CD8-positive, alpha-beta memory T cell (primary cell): ENCODE measurements around the gene RNF213. TPM values are rescaled to one million over a fixed set of nuclear protein-coding genes. Genes with fewer than 3 reads are reported as not detected.

Experiments
- CTCF ChIA-PET: fragments of 350-600 bp; sonication (Branson Sonifier 250); formaldehyde crosslinking; loops from one replicate; lab custom pipeline; 2021; ENCODE audit warnings: antibody characterized with exemption; lab: Charles Lee
- POLR2A ChIA-PET: fragments of 350-600 bp; sonication (Branson Sonifier 250); formaldehyde crosslinking; loops from one replicate; lab custom pipeline; 2021; ENCODE audit warnings: antibody characterized with exemption; lab: Charles Lee
- DNase-seq, 5 donors: peaks; one replicate each; pipeline versions ENCODE4 v3.0.0 to v3.0.0-alpha.2; 2020 to 2022; ENCODE audit warnings: mixed read lengths in 1 of 5
- H3K27ac ChIP-seq: one replicate; pipeline ENCODE4 v1.7.0; 2013; ENCODE audit warnings: low read depth, mild to moderate bottlenecking, low read length, moderate library complexity
- H3K27me3 ChIP-seq: 2 replicates; pipeline ENCODE4 v1.7.0; 2013; ENCODE audit warnings: low read length, mild to moderate bottlenecking; ENCODE audit not compliant: insufficient read depth, poor library complexity, severe bottlenecking
- H3K36me3 ChIP-seq: 2 replicates; pipeline ENCODE4 v1.7.0; 2013; ENCODE audit warnings: mild to moderate bottlenecking, low read length, moderate library complexity; ENCODE audit not compliant: insufficient read depth
- H3K4me1 ChIP-seq: 2 replicates; pipeline ENCODE4 v1.7.0; 2013; ENCODE audit warnings: mild to moderate bottlenecking, low read length, moderate library complexity; ENCODE audit not compliant: insufficient read depth
- H3K4me3 ChIP-seq: 2 replicates; pipeline ENCODE4 v1.7.0; 2013; ENCODE audit warnings: mild to moderate bottlenecking, low read length
- H3K9me3 ChIP-seq: 2 replicates; pipeline ENCODE4 v1.7.0; 2013; ENCODE audit warnings: mild to moderate bottlenecking, low read length
- H3K27ac Mint-ChIP-seq, 8 donors: one replicate each; pipeline ENCODE4 v1.8.0; 2020 to 2021; ENCODE audit warnings: mixed read lengths in 8 of 8, mild to moderate bottlenecking in 6 of 8, inconsistent platforms in 3 of 8, moderate library complexity in 3 of 8
- H3K27me3 Mint-ChIP-seq, 2 donors: one replicate each; pipeline ENCODE4 v1.8.0; 2020 to 2021; ENCODE audit warnings: mixed read lengths in 2 of 2, mild to moderate bottlenecking in 1 of 2, moderate library complexity in 1 of 2
- H3K36me3 Mint-ChIP-seq, 3 donors: one replicate each; pipeline ENCODE4 v1.8.0; 2020 to 2021; ENCODE audit warnings: mixed read lengths in 3 of 3, inconsistent platforms in 1 of 3, mild to moderate bottlenecking in 1 of 3
- H3K4me1 Mint-ChIP-seq, 3 donors: one replicate each; pipeline ENCODE4 v1.8.0; 2020 to 2021; ENCODE audit warnings: mixed read lengths in 3 of 3, inconsistent platforms in 1 of 3, mild to moderate bottlenecking in 1 of 3
- H3K4me3 Mint-ChIP-seq, 7 donors: one replicate each; pipeline ENCODE4 v1.8.0; 2020 to 2021; ENCODE audit warnings: mixed read lengths in 7 of 7, mild to moderate bottlenecking in 6 of 7, moderate library complexity in 4 of 7, inconsistent platforms in 2 of 7
- H3K9me3 Mint-ChIP-seq, 5 donors: one replicate each; pipeline ENCODE4 v1.8.0; 2020 to 2022; ENCODE audit warnings: mixed read lengths in 5 of 5, mild to moderate bottlenecking in 3 of 5, moderate library complexity in 2 of 5, inconsistent platforms in 1 of 5
- polyA plus RNA-seq: library from polyadenylated mRNA; unstranded; fragments of 300-500 nt; fragmentation: Illumina TruSeq; gene quantifications from one replicate; pipeline ENCODE4 v1.2.3, GENCODE V29; 2021
- total RNA-seq, 2 experiments: library from RNA; stranded (reverse); gene quantifications; one replicate each; pipeline ENCODE4 v1.2.3, GENCODE V29; 2021

Gene RNF213
- total and polyA plus RNA-seq, 3 experiments from 2014 or later: 75.7 to 185 (median 184) TPM

- ChIA-PET POLR2A (no interaction called here), CTCF (no interaction called here)
- H3K4me1 Mint-ChIP-seq: peaks cover 0 to 4% (median 3%) of the 10 kb centered on the region in 3 donors
Observed at GRCh38 chr17:80352991-80353665, 92.5 kb downstream of the RNF213 start.

GRCh38 chr17:80353718-80354275 is 93.1 kb downstream of the RNF213 start:
- H3K36me3 ChIP-seq: peaks cover 80% of the 10 kb centered on the region
- Mint-ChIP-seq H3K4me1 (peaks cover 0 to 4% (median 0%) of the 10 kb centered on the region in 3 donors), H3K9me3 (no peaks in the 10 kb centered on the region), H3K27ac (no peak overlapping the region), H3K4me3 (no peak overlapping the region), H3K36me3 (peaks cover 16 to 90% (median 24%) of the 10 kb centered on the region in 3 donors), H3K27me3 (no peaks in the 10 kb centered on the region)
- POLR2A ChIA-PET: interaction anchor here (0.6 kb wide), 1 partner anchor 47 kb away, joined by 5 read pairs; no protein-coding TSS in a partner anchor
- CTCF ChIA-PET: no interaction called here
- H3K27me3 ChIP-seq: no peaks in the 10 kb centered on the region
- H3K4me1 ChIP-seq: no peaks in the 10 kb centered on the region
- no peaks in the 10 kb centered on the region for H3K9me3 ChIP-seq
- DNase-seq: no peak
- no peak overlapping the region for H3K4me3 ChIP-seq
- no peak overlapping the region for H3K27ac ChIP-seq

More at GRCh38 chr17:80352991-80353665, 92.5 kb downstream of the RNF213 start:
- Histone ChIP-seq H3K4me3 (no peak overlapping the region), H3K27me3 (no peaks in the 10 kb centered on the region), H3K27ac (no peak overlapping the region), H3K4me1 (no peaks in the 10 kb centered on the region), H3K9me3 (no peaks in the 10 kb centered on the region), H3K36me3 (peaks cover 81% of the 10 kb centered on the region)
- no peak for DNase-seq
- Mint-ChIP-seq H3K9me3 (no peaks in the 10 kb centered on the region), H3K27ac (peak overlapping the region in 2 of 8 donors; percentile 42 to 54), H3K27me3 (no peaks in the 10 kb centered on the region), H3K36me3 (peaks cover 16 to 90% (median 23%) of the 10 kb centered on the region in 3 donors), H3K4me3 (peak overlapping the region in 1 of 7 donors; percentile 23)

- no peaks in the 10 kb centered on the region for H3K9me3 Mint-ChIP-seq
- Histone ChIP-seq H3K27ac (no peak overlapping the region), H3K4me3 (no peak overlapping the region), H3K4me1 (no peaks in the 10 kb centered on the region), H3K36me3 (peaks cover 80% of the 10 kb centered on the region), H3K27me3 (no peaks in the 10 kb centered on the region), H3K9me3 (no peaks in the 10 kb centered on the region)
- no peak overlapping the region for H3K4me3 Mint-ChIP-seq
- H3K36me3 Mint-ChIP-seq: peaks cover 16 to 90% (median 21%) of the 10 kb centered on the region in 3 donors
- peaks cover 0 to 4% (median 0%) of the 10 kb centered on the region in 3 donors for H3K4me1 Mint-ChIP-seq
- POLR2A ChIA-PET: interaction anchor here (0.6 kb wide), 1 partner anchor 48 kb away, joined by 5 read pairs; no protein-coding TSS in a partner anchor
- no peaks in the 10 kb centered on the region for H3K27me3 Mint-ChIP-seq
- CTCF ChIA-PET: no interaction called here
- H3K27ac Mint-ChIP-seq: peak overlapping the region in 2 of 8 donors; percentile 29 to 41
- DNase-seq: no peak
Observed at GRCh38 chr17:80354336-80354735, 93.7 kb downstream of the RNF213 start.

DNA sequence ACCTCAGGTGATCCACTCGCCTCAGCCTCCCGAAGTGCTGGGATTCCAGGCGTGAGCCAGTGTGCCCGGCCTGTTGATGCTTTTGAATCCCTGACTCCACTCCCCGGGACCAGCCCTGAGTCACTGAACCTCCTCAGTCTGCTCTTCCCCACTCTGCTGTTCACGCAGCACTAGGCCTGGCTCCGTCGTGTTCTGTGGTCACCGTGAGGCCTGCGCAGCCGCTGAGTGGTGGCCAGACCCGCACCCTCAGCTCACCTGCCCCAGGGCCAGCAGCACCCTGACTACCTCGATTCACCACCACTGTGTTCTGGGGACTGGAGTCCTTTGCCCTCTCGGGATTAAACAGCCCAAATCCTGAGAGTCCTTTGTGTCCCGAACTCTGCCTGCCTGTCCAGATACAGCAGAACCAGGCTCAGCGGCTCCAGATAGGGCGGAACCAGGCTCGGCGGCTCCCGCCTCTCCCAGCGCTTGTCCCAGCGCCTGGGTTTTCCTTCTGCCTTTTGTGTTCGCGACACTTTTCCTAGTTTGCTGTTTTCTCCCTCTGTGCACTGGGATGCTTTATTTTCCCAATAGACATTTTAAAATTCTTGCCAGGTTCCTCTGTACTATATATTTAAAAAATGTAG is 95.7 kb downstream of the RNF213 start:
- CTCF ChIA-PET: no interaction called here
- Mint-ChIP-seq H3K4me3 (no peak overlapping the region), H3K36me3 (peaks cover 24 to 90% (median 34%) of the 10 kb centered on the region in 3 donors), H3K27me3 (no peaks in the 10 kb centered on the region), H3K27ac (peak overlapping the region in 2 of 8 donors; percentile 29 to 78), H3K9me3 (no peaks in the 10 kb centered on the region), H3K4me1 (no peaks in the 10 kb centered on the region)
- no peaks in the 10 kb centered on the region for H3K9me3 ChIP-seq
- no peaks in the 10 kb centered on the region for H3K4me1 ChIP-seq
- no peaks in the 10 kb centered on the region for H3K27me3 ChIP-seq
- H3K27ac ChIP-seq: no peak overlapping the region
- no peak for DNase-seq
- POLR2A ChIA-PET: interaction anchor here (0.6 kb wide), 1 partner anchor 16 kb away, joined by 5 read pairs; no protein-coding TSS in a partner anchor
- peaks cover 79% of the 10 kb centered on the region for H3K36me3 ChIP-seq
- H3K4me3 ChIP-seq: no peak overlapping the region

GRCh38 chr17:80358131-80358530 is 97.5 kb downstream of the RNF213 start:
- H3K27ac ChIP-seq: no peak overlapping the region
- no peak overlapping the region for H3K4me3 ChIP-seq
- no peaks in the 10 kb centered on the region for H3K4me1 Mint-ChIP-seq
- no peak overlapping the region for H3K4me3 Mint-ChIP-seq
- no peaks in the 10 kb centered on the region for H3K27me3 Mint-ChIP-seq
- H3K36me3 ChIP-seq: peaks cover 81% of the 10 kb centered on the region
- ChIA-PET POLR2A (no interaction called here), CTCF (no interaction called here)
- H3K27me3 ChIP-seq: no peaks in the 10 kb centered on the region
- H3K4me1 ChIP-seq: no peaks in the 10 kb centered on the region
- H3K9me3 ChIP-seq: no peaks in the 10 kb centered on the region
- no peaks in the 10 kb centered on the region for H3K9me3 Mint-ChIP-seq
- no peak for DNase-seq
- H3K36me3 Mint-ChIP-seq: peaks cover 24 to 90% (median 31%) of the 10 kb centered on the region in 3 donors
- no peak overlapping the region for H3K27ac Mint-ChIP-seq

GRCh38 chr17:80358861-80359260 is 98.2 kb downstream of the RNF213 start:
- H3K27ac Mint-ChIP-seq: no peak overlapping the region
- H3K4me1 Mint-ChIP-seq: no peaks in the 10 kb centered on the region
- peaks cover 24 to 90% (median 29%) of the 10 kb centered on the region in 3 donors for H3K36me3 Mint-ChIP-seq
- ChIA-PET CTCF (interaction anchor here (1.0 kb wide), 1 partner anchor 11 kb away, joined by 3 read pairs; no protein-coding TSS in a partner anchor), POLR2A (no interaction called here)
- no peaks in the 10 kb centered on the region for H3K27me3 ChIP-seq
- H3K4me3 Mint-ChIP-seq: no peak overlapping the region
- peaks cover 80% of the 10 kb centered on the region for H3K36me3 ChIP-seq
- no peak overlapping the region for H3K27ac ChIP-seq
- no peaks in the 10 kb centered on the region for H3K9me3 Mint-ChIP-seq
- H3K27me3 Mint-ChIP-seq: no peaks in the 10 kb centered on the region
- no peak overlapping the region for H3K4me3 ChIP-seq
- no peak for DNase-seq
- H3K9me3 ChIP-seq: no peaks in the 10 kb centered on the region
- H3K4me1 ChIP-seq: no peaks in the 10 kb centered on the region

- H3K4me3 ChIP-seq: no peak overlapping the region
- Mint-ChIP-seq H3K27ac (peak overlapping the region in 4 of 8 donors; percentile 43 to 66 (median 56)), H3K27me3 (no peaks in the 10 kb centered on the region), H3K4me3 (no peak overlapping the region), H3K4me1 (no peaks in the 10 kb centered on the region), H3K36me3 (peaks cover 24 to 90% (median 29%) of the 10 kb centered on the region in 3 donors), H3K9me3 (no peaks in the 10 kb centered on the region)
- no peaks in the 10 kb centered on the region for H3K4me1 ChIP-seq
- DNase-seq: no peak
- no peaks in the 10 kb centered on the region for H3K27me3 ChIP-seq
- H3K36me3 ChIP-seq: peaks cover 80% of the 10 kb centered on the region
- no peaks in the 10 kb centered on the region for H3K9me3 ChIP-seq
- POLR2A ChIA-PET: no interaction called here
- H3K27ac ChIP-seq: no peak overlapping the region
- CTCF ChIA-PET: interaction anchor here (1.0 kb wide), 1 partner anchor 10 kb away, joined by 3 read pairs; no protein-coding TSS in a partner anchor
Observed at GRCh38 chr17:80359422-80360110, 98.9 kb downstream of the RNF213 start.
